ENCODE results near the gene EVC.

EVC gene

GRCh38 chr4:5730436-5730835 is 19.4 kb downstream of the EVC start:
- DNase-seq (ENCODE audit: low spot score) (no peak), FAIRE-seq (no peak)

GRCh38 chr4:5730993-5731990 is 20.3 kb downstream of the EVC start:
- FAIRE-seq (no peak), DNase-seq (ENCODE audit: low spot score) (no peak)

- FAIRE-seq, result no peak
- DNase-seq (ENCODE audit: low spot score), result no peak
These were observed 21.2 kb downstream of the EVC start for GRCh38 chr4:5732158-5732557.

- DNase-seq (ENCODE audit: low spot score), result no peak
- FAIRE-seq, result no peak
These were observed 23.9 kb downstream of the EVC start for GRCh38 chr4:5734853-5735252.

- no peak for FAIRE-seq
- no peak for DNase-seq (ENCODE audit: low spot score)
These were observed 24.5 kb downstream of the EVC start for GRCh38 chr4:5735463-5735862.

GRCh38 chr4:5738061-5738460 is 27.1 kb downstream of the EVC start:
- DNase-seq (ENCODE audit: low spot score) (no peak), FAIRE-seq (no peak)

- DNase-seq (ENCODE audit: low spot score) (no peak), FAIRE-seq (no peak)
These were observed 31.4 kb downstream of the EVC start for GRCh38 chr4:5742388-5742787.

GRCh38 chr4:5742968-5743367 is 32.0 kb downstream of the EVC start:
- FAIRE-seq, result no peak
- no peak for DNase-seq (ENCODE audit: low spot score)

- DNase-seq (ENCODE audit: low spot score) (no peak), FAIRE-seq (no peak)
These were observed 35.2 kb downstream of the EVC start for GRCh38 chr4:5746250-5746649.

GRCh38 chr4:5746829-5747737 is 36.1 kb downstream of the EVC start:
- DNase-seq (ENCODE audit: low spot score) (peak; percentile 91), FAIRE-seq (no peak)

GRCh38 chr4:5747738-5748375 is 36.9 kb downstream of the EVC start:
- FAIRE-seq, result peak; percentile 94
- peak; percentile 84 for DNase-seq (ENCODE audit: low spot score)

GRCh38 chr4:5749568-5749967 is 38.6 kb downstream of the EVC start:
- FAIRE-seq (no peak), DNase-seq (ENCODE audit: low spot score) (no peak)

- FAIRE-seq (no peak), DNase-seq (ENCODE audit: low spot score) (peak; percentile 75)
These were observed 39.3 kb downstream of the EVC start for GRCh38 chr4:5750052-5750945.

- peak; percentile 95 for DNase-seq (ENCODE audit: low spot score)
- peak; percentile 96 for FAIRE-seq
These were observed 40.1 kb downstream of the EVC start for GRCh38 chr4:5750946-5751665.

GRCh38 chr4:5751666-5752375 is 40.8 kb downstream of the EVC start:
- DNase-seq (ENCODE audit: low spot score) (no peak), FAIRE-seq (no peak)

- FAIRE-seq (peak; percentile 92), DNase-seq (ENCODE audit: low spot score) (peak; percentile 93)
These were observed 41.6 kb downstream of the EVC start for GRCh38 chr4:5752376-5753184.

GRCh38 chr4:5753366-5753765 is 42.4 kb downstream of the EVC start:
- DNase-seq (ENCODE audit: low spot score), result peak; percentile 77
- FAIRE-seq, result no peak

GRCh38 chr4:5753766-5754528 is 42.9 kb downstream of the EVC start:
- DNase-seq (ENCODE audit: low spot score) (peak; percentile 98), FAIRE-seq (peak; percentile 97)
